ENCODE measurements around the gene MYL6. TPM values are rescaled to one million over a fixed set of nuclear protein-coding genes. Genes with fewer than 3 reads are reported as not detected.

Gene MYL6
- total RNA-seq, 1 experiment from 2014 or later: 1,181 TPM

GRCh38 chr12:56143870-56144269 lies 14.3 kb upstream of the MYL6 start:
- Histone ChIP-seq H3K14ac (ENCODE audit: insufficient read depth, low read length) (no peak overlapping the region), H3K79me1 (ENCODE audit: insufficient read depth, low read depth, low read length, poor library complexity, severe bottlenecking) (no peaks in the 10 kb centered on the region), H3K9me3 (ENCODE audit: control insufficient read depth, low read depth, low read length) (no peaks in the 10 kb centered on the region), H3K4me2 (ENCODE audit: insufficient read depth, insufficient read length, low read length) (no peak overlapping the region), H3K23ac (ENCODE audit: insufficient read length, low read depth, low read length) (no peak overlapping the region), H3K4me1 (ENCODE audit: insufficient read depth, low read length) (no peaks in the 10 kb centered on the region), H2BK15ac (ENCODE audit: low read depth, low read length) (no peak overlapping the region), H3K4ac (ENCODE audit: low read depth, low read length) (no peak overlapping the region), H3K23me2 (ENCODE audit: insufficient read length, low read depth, low read length, poor library complexity, severe bottlenecking) (no peaks in the 10 kb centered on the region), H3K9ac (ENCODE audit: extremely low read depth, insufficient read length, low read length) (no peak overlapping the region), H2AK5ac (ENCODE audit: insufficient read length, low read length) (no peak overlapping the region), H3K56ac (ENCODE audit: insufficient read length, low read depth, low read length) (no peak overlapping the region), H2BK20ac (ENCODE audit: low read depth, low read length, poor library complexity, severe bottlenecking) (no peak overlapping the region), H3K18ac (ENCODE audit: insufficient read length, low read depth, low read length) (no peak overlapping the region), H4K8ac (replicated peaks; ENCODE audit: insufficient read length, low read depth, low read length) (no peak overlapping the region), H4K5ac (ENCODE audit: insufficient read length, low read depth, low read length) (no peak overlapping the region), H3K27me3 (ENCODE audit: insufficient read depth, low read length) (no peaks in the 10 kb centered on the region), H2BK120ac (ENCODE audit: low read depth, low read length, poor library complexity, severe bottlenecking) (no peak overlapping the region), H4K20me1 (ENCODE audit: control insufficient read depth, insufficient read depth, insufficient read length) (no peaks in the 10 kb centered on the region), H3T11ph (ENCODE audit: low read length) (no peak overlapping the region), H4K91ac (ENCODE audit: insufficient read length, low read depth, low read length) (no peak overlapping the region), H2BK12ac (ENCODE audit: insufficient read length, low read depth, low read length) (no peak overlapping the region), H2AFZ (ENCODE audit: low read length) (no peak overlapping the region), H2BK5ac (ENCODE audit: insufficient read length, low read length) (no peak overlapping the region), H3K27ac (ENCODE audit: insufficient read length, low read depth, low read length) (no peak overlapping the region), H3K79me2 (ENCODE audit: insufficient read depth, low read length) (no peaks in the 10 kb centered on the region)
- WGBS (ENCODE audit: extremely low coverage, insufficient read length, low lambda C conversion rate): no CpG with 5 or more reads among the region's 8 CpGs
- H3K27ac Mint-ChIP-seq: no peak overlapping the region; a peak in 1 of 7 replicates
- no peaks in the 10 kb centered on the region; a peak in 2 of 5 replicates for H3K9me3 Mint-ChIP-seq
- H3K4me3 Mint-ChIP-seq: no peak overlapping the region
- DNase-seq: no peak
- no peak for TF ChIP-seq CTCF (conservative IDR thresholded peaks at IDR 0.05)
- no peaks in the 10 kb centered on the region for H3K4me1 Mint-ChIP-seq
- H3K27me3 Mint-ChIP-seq (ENCODE audit: low read depth): no peaks in the 10 kb centered on the region
- H3K36me3 Mint-ChIP-seq (ENCODE audit: insufficient read depth in 1 of 3, low read depth in 3 of 3): peaks cover 35 to 64% (median 61%) of the 10 kb centered on the region in 3 experiments
